GM13976 (cell line): ENCODE data around the gene PAPPA.

Experiments
- DNase-seq: peaks from one replicate; pipeline ENCODE4 v3.0.0; 2012; ENCODE audit warnings: low spot score
- CTCF ChIP-seq: IDR thresholded peaks from 2 replicates; pipeline ENCODE4 v1.5.1; 2012; ENCODE audit warnings: borderline replicate concordance, mild to moderate bottlenecking; ENCODE audit not compliant: insufficient read depth; ENCODE audit errors: extremely low read depth, missing control alignments, control extremely low read depth
- in situ Hi-C: fragments of 300-500 bp; cut with MboI; formaldehyde crosslinking; loops from one replicate; pipeline ENCODE4 v1.12.0; 2022; ENCODE audit warnings: low sequenced_read_pairs, mixed read lengths, inconsistent platforms; ENCODE audit not compliant: unreplicated experiment

PAPPA gene

GRCh38 chr9:116379821-116380220, 226.2 kb downstream of the PAPPA start:
- in situ Hi-C loops: no loop called here
- no peak for TF ChIP-seq CTCF
- DNase-seq: no peak

- in situ Hi-C loops: no loop called here
- no peak for DNase-seq
- TF ChIP-seq CTCF: no peak
Measured at GRCh38 chr9:116380496-116380995, 227.0 kb downstream of the PAPPA start.

GRCh38 chr9:116381350-116381749, 227.8 kb downstream of the PAPPA start:
- DNase-seq: no peak

GRCh38 chr9:116382053-116382452, 228.5 kb downstream of the PAPPA start:
- in situ Hi-C loops: no loop called here
- no peak for DNase-seq
- TF ChIP-seq CTCF: no peak

More at GRCh38 chr9:116381350-116381749, 227.8 kb downstream of the PAPPA start:
- in situ Hi-C loops: no loop called here
- TF ChIP-seq CTCF: no peak

GRCh38 chr9:116383133-116383532, 229.5 kb downstream of the PAPPA start:
- in situ Hi-C loops: no loop called here
- no peak for TF ChIP-seq CTCF
- no peak for DNase-seq

GRCh38 chr9:116383936-116384335, 230.3 kb downstream of the PAPPA start:
- in situ Hi-C loops: no loop called here
- DNase-seq: no peak
- no peak for TF ChIP-seq CTCF
